ENCODE measurements around the gene KCNK6.

GRCh38 chr19:38281811-38282566, 37.7 kb upstream of the KCNK6 start:
- no peak for TF ChIP-seq GABPA (IDR thresholded peaks at IDR 0.05; ENCODE audit: low read depth)
- no peak for TF ChIP-seq CTCF (IDR thresholded peaks at IDR 0.05; ENCODE audit: insufficient read depth, low read length)
- TF ChIP-seq POLR2AphosphoS5 (IDR thresholded peaks at IDR 0.05; ENCODE audit: low read depth): no peak
- TF ChIP-seq REST (IDR thresholded peaks at IDR 0.05; ENCODE audit: insufficient replicate concordance, low read depth): no peak
- TF ChIP-seq SPI1 (IDR thresholded peaks at IDR 0.05; ENCODE audit: borderline replicate concordance, low read depth): no peak
